Mucosa of gallbladder (tissue), 1 donor: ENCODE data around the gene CBR3. TPM values are rescaled to one million over a fixed set of nuclear protein-coding genes. Genes with fewer than 3 reads are reported as not detected.

Source experiments
- DNase-seq: peaks from one replicate; pipeline ENCODE4 v3.0.0-alpha.2; 2020; ENCODE audit warnings: low spot score
- total RNA-seq: library from RNA; stranded (reverse); gene quantifications from one replicate; pipeline ENCODE4 v1.2.1, GENCODE V29; 2021
- donor health status: DM: no; HTN: no; CAD: no.

The CBR3 gene
- total RNA-seq, 1 donor from 2014 or later, result 4.8 TPM

GRCh38 chr21:36155603-36156338 lies 20.9 kb downstream of the CBR3 start:
- peak; percentile 59 for DNase-seq

GRCh38 chr21:36156339-36156814 lies 21.5 kb downstream of the CBR3 start:
- peak; percentile 100 for DNase-seq

DNA sequence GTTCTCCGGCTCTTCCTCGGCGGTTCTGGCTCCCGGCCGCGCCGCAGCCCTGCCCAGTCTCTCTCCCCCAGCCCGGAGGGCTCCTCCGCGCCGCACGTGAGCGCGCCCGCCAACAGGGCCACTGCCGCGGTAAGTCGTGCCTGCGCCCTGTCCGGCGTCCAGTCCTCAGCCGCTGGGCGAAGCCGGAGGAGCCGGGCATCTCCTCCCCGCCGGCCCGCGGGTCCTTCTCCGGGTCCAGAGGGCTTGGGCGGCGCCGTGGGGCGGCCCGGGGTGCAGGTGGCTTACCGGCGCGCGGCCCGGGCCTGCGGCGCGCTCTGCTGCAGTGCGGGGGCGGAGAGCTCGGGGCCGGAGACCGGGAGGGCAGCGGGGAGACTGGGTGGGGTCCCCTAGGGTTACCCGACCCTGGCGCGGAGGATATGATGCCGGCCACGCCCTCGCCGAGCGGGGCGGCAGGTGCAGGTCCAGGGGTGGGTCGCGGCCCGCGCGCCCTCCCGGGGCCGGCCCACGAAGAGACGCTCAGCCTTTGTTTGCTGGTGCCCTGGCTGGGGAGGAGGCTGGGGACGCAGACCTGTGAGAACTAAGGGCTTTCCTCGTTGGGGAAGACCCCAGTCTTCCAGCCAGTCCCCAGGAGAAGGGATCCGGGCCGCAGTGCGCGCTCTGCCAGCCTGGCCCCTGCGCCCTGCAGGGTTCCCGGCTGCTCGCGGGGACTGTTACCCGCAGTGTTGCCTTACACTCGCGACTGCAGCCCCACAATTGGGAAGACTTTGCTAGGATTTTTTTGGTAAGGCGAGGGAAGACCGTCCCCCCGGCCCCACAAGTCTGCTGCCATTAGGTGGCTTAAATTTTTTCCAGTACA lies 22.2 kb downstream of the CBR3 start, which contains the start of gene DOP1B:
Gene DOP1B (plus strand): TSS at position 10 of the 856 bp plus-strand sequence. CDS start 7,910 bp downstream, outside the sequence.
- peak; percentile 29 for DNase-seq

- DNase-seq, result no peak
Measured at GRCh38 chr21:36159356-36159921, 24.6 kb downstream of the CBR3 start.

GRCh38 chr21:36160850-36161178 lies 25.9 kb downstream of the CBR3 start:
- no peak for DNase-seq

DNA sequence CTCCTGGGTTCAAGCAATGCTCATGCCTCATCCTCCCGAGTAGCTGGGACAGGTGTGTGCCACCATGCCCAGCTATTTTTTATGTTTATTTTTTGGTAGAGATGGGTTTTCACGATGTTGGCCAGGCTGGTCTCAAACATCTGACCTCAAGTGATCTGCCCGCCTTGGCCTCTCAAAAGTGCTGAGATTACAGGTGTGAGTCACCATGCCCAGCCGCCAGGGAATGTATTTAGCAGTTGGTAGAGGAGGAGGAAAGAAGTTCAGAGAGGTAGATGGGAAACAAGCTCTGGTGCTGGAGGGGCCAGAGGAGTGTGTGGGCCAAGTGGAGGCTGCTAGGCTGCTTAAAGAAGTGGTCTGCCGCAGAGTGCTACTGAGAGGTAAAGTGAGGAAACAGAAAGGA lies 27.8 kb downstream of the CBR3 start:
- no peak for DNase-seq

DNA sequence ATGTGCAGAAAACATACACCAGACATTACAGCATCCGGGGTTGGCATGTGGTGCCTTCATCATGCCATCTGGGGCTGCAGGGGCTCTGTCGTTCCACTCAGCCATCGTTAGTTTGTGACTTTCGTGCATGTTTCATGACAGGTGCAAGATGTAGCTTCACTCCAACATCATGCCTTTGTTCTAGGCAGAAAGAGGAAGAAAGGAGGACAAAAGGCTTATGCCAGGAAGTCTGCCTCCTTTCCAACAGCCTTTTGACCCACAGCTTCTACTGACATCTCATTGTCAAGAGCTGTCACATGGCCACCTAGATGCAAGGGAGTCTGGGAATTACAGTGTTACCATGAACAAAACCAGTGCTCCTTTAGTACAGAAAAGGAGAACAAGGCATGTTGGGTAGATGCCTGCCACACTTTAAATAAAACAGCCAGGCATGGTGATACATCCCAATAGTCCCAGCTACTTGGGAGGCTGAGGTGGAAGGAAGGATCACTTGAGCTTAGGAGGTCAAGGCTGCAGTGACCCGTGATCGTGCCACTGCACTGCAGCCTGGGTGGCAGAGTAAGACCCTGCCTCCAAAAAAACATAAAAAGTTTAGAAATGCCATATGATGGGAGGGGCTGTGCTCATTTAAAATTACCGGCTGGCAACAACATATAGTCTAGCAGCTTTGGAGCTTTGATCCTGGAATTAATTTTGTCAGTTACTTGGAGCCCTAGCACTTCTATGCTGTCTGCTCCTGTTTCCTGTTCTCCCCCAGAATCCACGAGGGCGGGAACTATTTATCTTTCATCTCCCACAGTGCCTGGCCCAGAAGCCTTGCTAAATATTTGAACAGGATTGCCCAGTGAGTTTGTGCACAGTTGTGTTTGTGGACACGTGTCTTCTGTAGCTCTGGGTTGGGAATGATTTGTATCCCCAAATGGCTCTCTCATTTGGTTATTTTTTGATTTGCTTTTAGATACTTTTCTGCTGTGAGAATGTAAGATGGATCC lies 29.2 kb downstream of the CBR3 start:
- no peak for DNase-seq

DNA sequence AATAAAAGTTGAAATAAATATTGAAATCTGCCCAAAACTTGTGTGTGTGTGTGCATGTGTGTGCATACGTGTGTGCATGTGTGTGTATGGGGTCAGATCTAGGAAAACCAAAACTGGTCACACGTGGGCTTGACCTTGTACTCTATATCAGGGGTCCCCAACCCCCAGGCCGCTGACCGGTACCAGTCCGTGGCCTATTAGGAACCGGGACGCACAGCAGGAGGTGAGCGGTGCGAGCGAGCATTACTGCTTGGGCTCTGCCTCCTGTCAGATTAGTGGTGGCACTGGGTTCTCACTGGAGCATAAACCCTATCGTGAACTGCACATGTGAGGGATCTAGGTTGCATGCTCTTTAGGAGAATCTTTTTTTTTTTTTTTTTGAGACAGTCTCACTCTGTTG lies 30.5 kb downstream of the CBR3 start:
- no peak for DNase-seq

GRCh38 chr21:36166705-36167104 lies 31.8 kb downstream of the CBR3 start:
- DNase-seq, result no peak

DNA sequence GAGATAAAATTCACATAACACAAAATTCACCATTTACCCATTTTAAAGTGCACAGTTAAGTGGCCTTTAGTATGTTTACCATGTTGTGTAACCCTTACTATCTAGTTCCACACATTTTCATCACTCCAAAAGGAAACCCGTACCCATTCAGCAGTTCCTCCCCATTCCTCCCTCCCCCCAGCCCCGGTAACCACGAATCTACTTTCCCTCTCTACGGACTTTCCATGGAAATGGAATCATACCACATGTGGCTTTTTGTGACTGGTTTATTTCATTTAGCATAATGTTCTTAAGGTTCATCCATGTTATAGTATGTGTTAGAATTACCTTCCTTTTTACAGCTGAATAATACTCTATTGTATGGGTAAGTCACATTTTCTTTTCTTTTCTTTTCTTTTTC lies 32.7 kb downstream of the CBR3 start:
- no peak for DNase-seq

- no peak for DNase-seq
Measured at GRCh38 chr21:36169470-36170128, 34.7 kb downstream of the CBR3 start.

GRCh38 chr21:36170823-36171222 lies 35.9 kb downstream of the CBR3 start:
- DNase-seq, result no peak

- DNase-seq, result no peak
Measured at GRCh38 chr21:36171336-36171735, 36.5 kb downstream of the CBR3 start.

DNA sequence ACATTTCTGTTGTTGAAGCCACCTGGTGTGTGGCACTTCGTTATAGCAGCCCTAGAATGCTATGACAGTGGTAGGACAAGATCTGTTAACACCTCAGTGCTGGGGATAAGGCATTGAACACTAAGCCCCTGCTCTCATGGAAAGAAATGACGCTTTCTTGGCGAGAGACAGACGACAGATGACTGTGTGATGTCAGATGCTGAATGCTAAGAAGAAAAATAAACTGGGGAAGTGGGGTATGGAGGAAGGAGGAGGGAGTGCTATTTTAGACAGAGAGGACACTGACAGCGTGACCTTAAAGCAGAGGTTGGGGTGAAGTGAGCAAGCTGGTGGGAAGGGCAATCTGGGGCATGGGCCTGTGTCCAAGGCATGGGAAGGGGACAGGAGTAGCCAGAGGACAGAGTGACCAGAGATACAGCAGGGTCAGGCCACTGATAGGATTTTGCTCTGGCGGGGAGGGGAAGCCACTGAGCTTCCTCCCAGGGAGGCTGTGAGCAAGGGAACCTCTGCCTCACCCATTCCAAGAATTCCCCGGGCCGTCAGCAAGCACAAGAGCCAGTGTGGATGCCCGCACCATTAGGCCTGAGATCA lies 37.0 kb downstream of the CBR3 start:
- no peak for DNase-seq

DNA sequence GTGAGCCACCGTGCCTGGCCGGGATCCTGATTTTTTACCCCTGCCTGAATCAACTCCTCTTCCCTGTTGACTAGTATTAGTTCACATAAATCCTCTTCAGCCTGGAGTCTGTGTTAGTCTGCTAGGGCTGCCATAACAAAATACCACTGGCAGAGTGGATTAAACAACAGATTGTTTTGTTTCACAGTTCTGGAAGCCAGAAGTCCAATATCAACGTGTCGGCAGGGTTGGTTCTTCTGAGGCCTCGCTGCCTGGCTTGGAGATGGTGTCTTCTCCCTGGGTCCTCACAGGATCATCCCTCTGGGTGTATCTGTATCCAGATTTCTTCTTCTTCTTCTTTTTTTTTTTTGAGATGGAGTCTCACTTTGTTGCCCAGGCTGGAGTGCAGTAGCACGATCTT lies 39.9 kb downstream of the CBR3 start:
- DNase-seq, result no peak

GRCh38 chr21:36175771-36176565 lies 41.1 kb downstream of the CBR3 start:
- no peak for DNase-seq

- no peak for DNase-seq
Measured at GRCh38 chr21:36178349-36178748, 43.5 kb downstream of the CBR3 start.

DNA sequence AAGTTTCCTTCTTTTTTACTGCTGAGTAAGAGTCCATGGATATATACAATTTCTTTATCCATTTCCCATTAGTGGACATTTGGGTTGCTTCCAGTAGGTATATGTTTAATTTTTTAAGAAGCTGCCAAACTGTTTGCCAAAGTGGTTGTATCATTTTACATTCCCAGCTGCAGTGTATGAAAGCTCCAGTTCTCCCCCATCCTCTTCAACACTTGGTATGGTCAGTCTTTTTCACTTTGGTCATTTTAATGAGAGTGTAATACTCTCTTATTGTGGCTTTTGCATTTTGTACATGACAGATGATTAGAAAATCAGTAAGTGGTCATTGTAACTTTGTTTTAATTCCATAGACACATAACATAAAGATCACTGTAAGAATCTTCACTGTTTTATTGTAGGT lies 44.3 kb downstream of the CBR3 start:
- no peak for DNase-seq

- no peak for DNase-seq
Measured at GRCh38 chr21:36180963-36181362, 46.1 kb downstream of the CBR3 start.
